ENCODE results near the gene ZNF197.
"Not testable (repeated sequence)": the region's sequence is repeated elsewhere in the genome, so short reads cannot be mapped to it uniquely, and the experiment has no call there.

The ZNF197 gene
- 15.0 to 17.8 (median 15.2) reads per million in 3 donors for total RNA-seq

GRCh38 chr3:44624749-44625480, at the start of gene ZNF197:
TSS of gene ZNF197 (plus strand) at chr3:44625036. CDS start at chr3:44629155, 4,119 bp downstream.
- H3K4me3 ChIP-seq (ENCODE audit: insufficient read depth, low read depth, low read length, poor library complexity, severe bottlenecking), result peak within 1 kb of the TSS; percentile 69
- H3K36me3 ChIP-seq (ENCODE audit: control insufficient read depth, insufficient read depth, low read length), result peaks cover 6% of the 10 kb centered on the region
- H3K27me3 ChIP-seq (replicated peaks; ENCODE audit: control insufficient read depth, insufficient read depth, low read length, poor library complexity, severe bottlenecking), result no peaks in the 10 kb centered on the region
- DNase-seq, result peak in 2 of 3 donors; percentile 2 to 8
- peak within 1 kb of the TSS; percentile 43 for H3K27ac ChIP-seq (ENCODE audit: insufficient read depth, low read length, poor library complexity, severe bottlenecking)
- H3K4me1 ChIP-seq (ENCODE audit: control insufficient read depth, insufficient read depth, low read length, poor library complexity, severe bottlenecking), result peaks cover 3% of the 10 kb centered on the region
- H3K9me3 ChIP-seq (ENCODE audit: control insufficient read depth, low read length), result no peaks in the 10 kb centered on the region

- H3K4me1 ChIP-seq (ENCODE audit: control insufficient read depth, insufficient read depth, low read length, poor library complexity, severe bottlenecking), result no peaks in the 10 kb centered on the region
- H3K27me3 ChIP-seq (replicated peaks; ENCODE audit: control insufficient read depth, insufficient read depth, low read length, poor library complexity, severe bottlenecking), result no peaks in the 10 kb centered on the region
- no peaks in the 10 kb centered on the region for H3K36me3 ChIP-seq (ENCODE audit: control insufficient read depth, insufficient read depth, low read length)
- no peak overlapping the region for H3K4me3 ChIP-seq (ENCODE audit: insufficient read depth, low read depth, low read length, poor library complexity, severe bottlenecking)
- DNase-seq, result no peak
- no peak overlapping the region for H3K27ac ChIP-seq (ENCODE audit: insufficient read depth, low read length, poor library complexity, severe bottlenecking)
- H3K9me3 ChIP-seq (ENCODE audit: control insufficient read depth, low read length), result peaks cover 3% of the 10 kb centered on the region
These were observed 48.2 kb upstream of the ZNF197 start for GRCh38 chr3:44576613-44577012.

- DNase-seq; H3K27ac ChIP-seq (ENCODE audit: insufficient read depth, low read length, poor library complexity, severe bottlenecking); H3K4me1 ChIP-seq (ENCODE audit: control insufficient read depth, insufficient read depth, low read length, poor library complexity, severe bottlenecking); H3K27me3 ChIP-seq (replicated peaks; ENCODE audit: control insufficient read depth, insufficient read depth, low read length, poor library complexity, severe bottlenecking); H3K9me3 ChIP-seq (ENCODE audit: control insufficient read depth, low read length); H3K4me3 ChIP-seq (ENCODE audit: insufficient read depth, low read depth, low read length, poor library complexity, severe bottlenecking); H3K36me3 ChIP-seq (ENCODE audit: control insufficient read depth, insufficient read depth, low read length): not testable (repeated sequence)
These were observed 47.4 kb upstream of the ZNF197 start for GRCh38 chr3:44577354-44577952.

- not testable (repeated sequence) for H3K9me3 ChIP-seq (ENCODE audit: control insufficient read depth, low read length); H3K27ac ChIP-seq (ENCODE audit: insufficient read depth, low read length, poor library complexity, severe bottlenecking); DNase-seq; H3K4me1 ChIP-seq (ENCODE audit: control insufficient read depth, insufficient read depth, low read length, poor library complexity, severe bottlenecking); H3K36me3 ChIP-seq (ENCODE audit: control insufficient read depth, insufficient read depth, low read length); H3K4me3 ChIP-seq (ENCODE audit: insufficient read depth, low read depth, low read length, poor library complexity, severe bottlenecking); H3K27me3 ChIP-seq (replicated peaks; ENCODE audit: control insufficient read depth, insufficient read depth, low read length, poor library complexity, severe bottlenecking)
These were observed 46.5 kb upstream of the ZNF197 start for GRCh38 chr3:44578316-44578715.

- not testable (repeated sequence) for H3K27ac ChIP-seq (ENCODE audit: insufficient read depth, low read length, poor library complexity, severe bottlenecking); H3K36me3 ChIP-seq (ENCODE audit: control insufficient read depth, insufficient read depth, low read length); H3K4me3 ChIP-seq (ENCODE audit: insufficient read depth, low read depth, low read length, poor library complexity, severe bottlenecking); DNase-seq; H3K9me3 ChIP-seq (ENCODE audit: control insufficient read depth, low read length); H3K27me3 ChIP-seq (replicated peaks; ENCODE audit: control insufficient read depth, insufficient read depth, low read length, poor library complexity, severe bottlenecking); H3K4me1 ChIP-seq (ENCODE audit: control insufficient read depth, insufficient read depth, low read length, poor library complexity, severe bottlenecking)
These were observed 45.8 kb upstream of the ZNF197 start for GRCh38 chr3:44578924-44579515.

- not testable (repeated sequence) for H3K27me3 ChIP-seq (replicated peaks; ENCODE audit: control insufficient read depth, insufficient read depth, low read length, poor library complexity, severe bottlenecking); H3K4me1 ChIP-seq (ENCODE audit: control insufficient read depth, insufficient read depth, low read length, poor library complexity, severe bottlenecking); H3K36me3 ChIP-seq (ENCODE audit: control insufficient read depth, insufficient read depth, low read length); H3K4me3 ChIP-seq (ENCODE audit: insufficient read depth, low read depth, low read length, poor library complexity, severe bottlenecking); H3K9me3 ChIP-seq (ENCODE audit: control insufficient read depth, low read length); H3K27ac ChIP-seq (ENCODE audit: insufficient read depth, low read length, poor library complexity, severe bottlenecking); DNase-seq
These were observed 45.1 kb upstream of the ZNF197 start for GRCh38 chr3:44579749-44580148.

GRCh38 chr3:44580971-44581370, 43.9 kb upstream of the ZNF197 start:
- not testable (repeated sequence) for H3K4me3 ChIP-seq (ENCODE audit: insufficient read depth, low read depth, low read length, poor library complexity, severe bottlenecking); H3K4me1 ChIP-seq (ENCODE audit: control insufficient read depth, insufficient read depth, low read length, poor library complexity, severe bottlenecking); H3K27ac ChIP-seq (ENCODE audit: insufficient read depth, low read length, poor library complexity, severe bottlenecking); H3K9me3 ChIP-seq (ENCODE audit: control insufficient read depth, low read length); H3K36me3 ChIP-seq (ENCODE audit: control insufficient read depth, insufficient read depth, low read length); DNase-seq
- H3K27me3 ChIP-seq (replicated peaks; ENCODE audit: control insufficient read depth, insufficient read depth, low read length, poor library complexity, severe bottlenecking), result peaks cover 13% of the 10 kb centered on the region

- H3K4me3 ChIP-seq (ENCODE audit: insufficient read depth, low read depth, low read length, poor library complexity, severe bottlenecking), result no peak within 1 kb of the TSS
- H3K9me3 ChIP-seq (ENCODE audit: control insufficient read depth, low read length), result no peaks in the 10 kb centered on the region
- no peak for DNase-seq
- H3K27ac ChIP-seq (ENCODE audit: insufficient read depth, low read length, poor library complexity, severe bottlenecking), result no peak within 1 kb of the TSS
- H3K27me3 ChIP-seq (replicated peaks; ENCODE audit: control insufficient read depth, insufficient read depth, low read length, poor library complexity, severe bottlenecking), result peaks cover 13% of the 10 kb centered on the region
- no peaks in the 10 kb centered on the region for H3K4me1 ChIP-seq (ENCODE audit: control insufficient read depth, insufficient read depth, low read length, poor library complexity, severe bottlenecking)
- no peaks in the 10 kb centered on the region for H3K36me3 ChIP-seq (ENCODE audit: control insufficient read depth, insufficient read depth, low read length)
These were observed 40.0 kb upstream of the ZNF197 start, which contains the start of gene ZNF660 for GRCh38 chr3:44584646-44585501. TSS of gene ZNF660 (plus strand) at chr3:44584964. CDS start at chr3:44594194, 9,230 bp downstream.

- H3K4me3 ChIP-seq (ENCODE audit: insufficient read depth, low read depth, low read length, poor library complexity, severe bottlenecking), result no peak overlapping the region
- H3K36me3 ChIP-seq (ENCODE audit: control insufficient read depth, insufficient read depth, low read length), result no peaks in the 10 kb centered on the region
- H3K9me3 ChIP-seq (ENCODE audit: control insufficient read depth, low read length), result no peaks in the 10 kb centered on the region
- H3K27ac ChIP-seq (ENCODE audit: insufficient read depth, low read length, poor library complexity, severe bottlenecking), result no peak overlapping the region
- no peaks in the 10 kb centered on the region for H3K27me3 ChIP-seq (replicated peaks; ENCODE audit: control insufficient read depth, insufficient read depth, low read length, poor library complexity, severe bottlenecking)
- H3K4me1 ChIP-seq (ENCODE audit: control insufficient read depth, insufficient read depth, low read length, poor library complexity, severe bottlenecking), result no peaks in the 10 kb centered on the region
- no peak for DNase-seq
These were observed 28.2 kb upstream of the ZNF197 start for GRCh38 chr3:44596621-44597020.

All from effector memory CD4-positive, alpha-beta T cell (primary cell).